ENCODE results near the gene MTG1.

MTG1 gene

GRCh38 chr10:133446979-133447378 lies 53.0 kb downstream of the MTG1 start:
- Histone ChIP-seq H3K9me3 (ENCODE audit: control insufficient read depth in 5 of 5, low read length in 5 of 5) (peaks cover 5 to 33% (median 26%) of the 10 kb centered on the region in 5 donors), H3K36me3 (ENCODE audit: control insufficient read depth in 5 of 5, insufficient read depth in 5 of 5, low read length in 5 of 5) (peaks cover 0 to 7% (median 3%) of the 10 kb centered on the region in 5 donors), H3K4me3 (ENCODE audit: low read depth in 1 of 5, low read length in 5 of 5) (peak overlapping the region in 1 of 5 donors; percentile 4), H3K9ac (ENCODE audit: low read length in 5 of 5) (no peak overlapping the region), H3K4me1 (ENCODE audit: control insufficient read depth in 5 of 5, insufficient read depth in 5 of 5, low read length in 5 of 5) (no peaks in the 10 kb centered on the region), H3K27ac (ENCODE audit: low read depth, low read length) (no peak overlapping the region), H3K27me3 (ENCODE audit: control insufficient read depth in 5 of 5, insufficient read depth in 4 of 5, low read length in 5 of 5) (peaks cover 0 to 3% (median 0%) of the 10 kb centered on the region in 5 donors)

GRCh38 chr10:133448120-133448519 lies 54.2 kb downstream of the MTG1 start:
- peaks cover 0 to 4% (median 0%) of the 10 kb centered on the region in 5 donors for H3K36me3 ChIP-seq (ENCODE audit: control insufficient read depth in 5 of 5, insufficient read depth in 5 of 5, low read length in 5 of 5)
- no peaks in the 10 kb centered on the region for H3K4me1 ChIP-seq (ENCODE audit: control insufficient read depth in 5 of 5, insufficient read depth in 5 of 5, low read length in 5 of 5)
- H3K27me3 ChIP-seq (ENCODE audit: control insufficient read depth in 5 of 5, insufficient read depth in 4 of 5, low read length in 5 of 5): peaks cover 0 to 3% (median 0%) of the 10 kb centered on the region in 5 donors
- H3K4me3 ChIP-seq (ENCODE audit: low read depth in 1 of 5, low read length in 5 of 5): no peak overlapping the region
- no peak overlapping the region for H3K9ac ChIP-seq (ENCODE audit: low read length in 5 of 5)
- no peak overlapping the region for H3K27ac ChIP-seq (ENCODE audit: low read depth, low read length)
- H3K9me3 ChIP-seq (ENCODE audit: control insufficient read depth in 5 of 5, low read length in 5 of 5): peaks cover 5 to 33% (median 26%) of the 10 kb centered on the region in 5 donors

- no peaks in the 10 kb centered on the region for H3K4me1 ChIP-seq (ENCODE audit: control insufficient read depth in 5 of 5, insufficient read depth in 5 of 5, low read length in 5 of 5)
- H3K4me3 ChIP-seq (ENCODE audit: low read depth in 1 of 5, low read length in 5 of 5): no peak overlapping the region
- H3K27me3 ChIP-seq (ENCODE audit: control insufficient read depth in 5 of 5, insufficient read depth in 4 of 5, low read length in 5 of 5): no peaks in the 10 kb centered on the region
- H3K9me3 ChIP-seq (ENCODE audit: control insufficient read depth in 5 of 5, low read length in 5 of 5): peaks cover 5 to 28% (median 22%) of the 10 kb centered on the region in 5 donors
- H3K9ac ChIP-seq (ENCODE audit: low read length in 5 of 5): no peak overlapping the region
- H3K36me3 ChIP-seq (ENCODE audit: control insufficient read depth in 5 of 5, insufficient read depth in 5 of 5, low read length in 5 of 5): peaks cover 0 to 3% (median 0%) of the 10 kb centered on the region in 5 donors
- no peak overlapping the region for H3K27ac ChIP-seq (ENCODE audit: low read depth, low read length)
Observed at GRCh38 chr10:133451346-133451745, 57.4 kb downstream of the MTG1 start.

- Histone ChIP-seq H3K4me1 (ENCODE audit: control insufficient read depth in 5 of 5, insufficient read depth in 5 of 5, low read length in 5 of 5) (no peaks in the 10 kb centered on the region), H3K9ac (ENCODE audit: low read length in 5 of 5) (no peak overlapping the region), H3K4me3 (ENCODE audit: low read depth in 1 of 5, low read length in 5 of 5) (no peak overlapping the region), H3K27me3 (ENCODE audit: control insufficient read depth in 5 of 5, insufficient read depth in 4 of 5, low read length in 5 of 5) (no peaks in the 10 kb centered on the region), H3K27ac (ENCODE audit: low read depth, low read length) (no peak overlapping the region), H3K36me3 (ENCODE audit: control insufficient read depth in 5 of 5, insufficient read depth in 5 of 5, low read length in 5 of 5) (peaks cover 0 to 4% (median 0%) of the 10 kb centered on the region in 5 donors), H3K9me3 (ENCODE audit: control insufficient read depth in 5 of 5, low read length in 5 of 5) (peaks cover 0 to 18% (median 15%) of the 10 kb centered on the region in 5 donors)
Observed at GRCh38 chr10:133452453-133452852, 58.5 kb downstream of the MTG1 start.

- no peak within 1 kb of the TSS for H3K9ac ChIP-seq (ENCODE audit: low read length in 5 of 5)
- no peak within 1 kb of the TSS for H3K4me3 ChIP-seq (ENCODE audit: low read depth in 1 of 5, low read length in 5 of 5)
- peaks cover 0 to 7% (median 0%) of the 10 kb centered on the region in 5 donors for H3K36me3 ChIP-seq (ENCODE audit: control insufficient read depth in 5 of 5, insufficient read depth in 5 of 5, low read length in 5 of 5)
- no peaks in the 10 kb centered on the region for H3K4me1 ChIP-seq (ENCODE audit: control insufficient read depth in 5 of 5, insufficient read depth in 5 of 5, low read length in 5 of 5)
- no peak within 1 kb of the TSS for H3K27ac ChIP-seq (ENCODE audit: low read depth, low read length)
- peaks cover 0 to 8% (median 5%) of the 10 kb centered on the region in 5 donors for H3K9me3 ChIP-seq (ENCODE audit: control insufficient read depth in 5 of 5, low read length in 5 of 5)
- H3K27me3 ChIP-seq (ENCODE audit: control insufficient read depth in 5 of 5, insufficient read depth in 4 of 5, low read length in 5 of 5): no peaks in the 10 kb centered on the region
Observed at GRCh38 chr10:133453516-133454203, 59.7 kb downstream of the MTG1 start, which contains the start of gene SCART1. SCART1 (plus strand) TSS chr10:133453945; CDS start chr10:133453998, 53 bp downstream.

- peaks cover 0 to 7% (median 0%) of the 10 kb centered on the region in 5 donors for H3K36me3 ChIP-seq (ENCODE audit: control insufficient read depth in 5 of 5, insufficient read depth in 5 of 5, low read length in 5 of 5)
- no peak overlapping the region for H3K27ac ChIP-seq (ENCODE audit: low read depth, low read length)
- H3K4me1 ChIP-seq (ENCODE audit: control insufficient read depth in 5 of 5, insufficient read depth in 5 of 5, low read length in 5 of 5): no peaks in the 10 kb centered on the region
- no peak overlapping the region for H3K4me3 ChIP-seq (ENCODE audit: low read depth in 1 of 5, low read length in 5 of 5)
- no peaks in the 10 kb centered on the region for H3K27me3 ChIP-seq (ENCODE audit: control insufficient read depth in 5 of 5, insufficient read depth in 4 of 5, low read length in 5 of 5)
- no peak overlapping the region for H3K9ac ChIP-seq (ENCODE audit: low read length in 5 of 5)
- H3K9me3 ChIP-seq (ENCODE audit: control insufficient read depth in 5 of 5, low read length in 5 of 5): peaks cover 0 to 2% (median 0%) of the 10 kb centered on the region in 5 donors
Observed at GRCh38 chr10:133454204-133454893, 60.4 kb downstream of the MTG1 start.

GRCh38 chr10:133455196-133455595 lies 61.2 kb downstream of the MTG1 start:
- H3K4me3 ChIP-seq (ENCODE audit: low read depth in 1 of 5, low read length in 5 of 5): no peak overlapping the region

GRCh38 chr10:133455611-133456031 lies 61.7 kb downstream of the MTG1 start:
- H3K36me3 ChIP-seq (ENCODE audit: control insufficient read depth in 5 of 5, insufficient read depth in 5 of 5, low read length in 5 of 5): peaks cover 0 to 7% (median 0%) of the 10 kb centered on the region in 5 donors
- H3K27ac ChIP-seq (ENCODE audit: low read depth, low read length): no peak overlapping the region
- H3K4me1 ChIP-seq (ENCODE audit: control insufficient read depth in 5 of 5, insufficient read depth in 5 of 5, low read length in 5 of 5): no peaks in the 10 kb centered on the region
- H3K27me3 ChIP-seq (ENCODE audit: control insufficient read depth in 5 of 5, insufficient read depth in 4 of 5, low read length in 5 of 5): no peaks in the 10 kb centered on the region
- H3K4me3 ChIP-seq (ENCODE audit: low read depth in 1 of 5, low read length in 5 of 5): no peak overlapping the region
- H3K9me3 ChIP-seq (ENCODE audit: control insufficient read depth in 5 of 5, low read length in 5 of 5): peaks cover 0 to 2% (median 0%) of the 10 kb centered on the region in 5 donors
- H3K9ac ChIP-seq (ENCODE audit: low read length in 5 of 5): no peak overlapping the region

More at GRCh38 chr10:133455196-133455595, 61.2 kb downstream of the MTG1 start:
- H3K4me1 ChIP-seq (ENCODE audit: control insufficient read depth in 5 of 5, insufficient read depth in 5 of 5, low read length in 5 of 5): no peaks in the 10 kb centered on the region
- H3K36me3 ChIP-seq (ENCODE audit: control insufficient read depth in 5 of 5, insufficient read depth in 5 of 5, low read length in 5 of 5): peaks cover 0 to 7% (median 0%) of the 10 kb centered on the region in 5 donors
- no peak overlapping the region for H3K9ac ChIP-seq (ENCODE audit: low read length in 5 of 5)
- no peak overlapping the region for H3K27ac ChIP-seq (ENCODE audit: low read depth, low read length)
- H3K9me3 ChIP-seq (ENCODE audit: control insufficient read depth in 5 of 5, low read length in 5 of 5): peaks cover 0 to 2% (median 0%) of the 10 kb centered on the region in 5 donors
- no peaks in the 10 kb centered on the region for H3K27me3 ChIP-seq (ENCODE audit: control insufficient read depth in 5 of 5, insufficient read depth in 4 of 5, low read length in 5 of 5)

GRCh38 chr10:133456041-133456951 lies 62.3 kb downstream of the MTG1 start:
- H3K27ac ChIP-seq (ENCODE audit: low read depth, low read length): no peak overlapping the region
- H3K9ac ChIP-seq (ENCODE audit: low read length in 5 of 5): no peak overlapping the region
- H3K36me3 ChIP-seq (ENCODE audit: control insufficient read depth in 5 of 5, insufficient read depth in 5 of 5, low read length in 5 of 5): peaks cover 0 to 7% (median 0%) of the 10 kb centered on the region in 5 donors
- no peaks in the 10 kb centered on the region for H3K27me3 ChIP-seq (ENCODE audit: control insufficient read depth in 5 of 5, insufficient read depth in 4 of 5, low read length in 5 of 5)
- no peaks in the 10 kb centered on the region for H3K4me1 ChIP-seq (ENCODE audit: control insufficient read depth in 5 of 5, insufficient read depth in 5 of 5, low read length in 5 of 5)
- H3K4me3 ChIP-seq (ENCODE audit: low read depth in 1 of 5, low read length in 5 of 5): no peak overlapping the region
- no peaks in the 10 kb centered on the region for H3K9me3 ChIP-seq (ENCODE audit: control insufficient read depth in 5 of 5, low read length in 5 of 5)
